GM12801 (cell line): ENCODE data around the gene MEIS1.

Source experiments
- CTCF ChIP-seq: IDR thresholded peaks from one replicate; pipeline ENCODE4 v1.5.1; 2011; ENCODE audit warnings: control low read depth; ENCODE audit not compliant: insufficient read length; ENCODE audit errors: extremely low read depth

Gene MEIS1

DNA sequence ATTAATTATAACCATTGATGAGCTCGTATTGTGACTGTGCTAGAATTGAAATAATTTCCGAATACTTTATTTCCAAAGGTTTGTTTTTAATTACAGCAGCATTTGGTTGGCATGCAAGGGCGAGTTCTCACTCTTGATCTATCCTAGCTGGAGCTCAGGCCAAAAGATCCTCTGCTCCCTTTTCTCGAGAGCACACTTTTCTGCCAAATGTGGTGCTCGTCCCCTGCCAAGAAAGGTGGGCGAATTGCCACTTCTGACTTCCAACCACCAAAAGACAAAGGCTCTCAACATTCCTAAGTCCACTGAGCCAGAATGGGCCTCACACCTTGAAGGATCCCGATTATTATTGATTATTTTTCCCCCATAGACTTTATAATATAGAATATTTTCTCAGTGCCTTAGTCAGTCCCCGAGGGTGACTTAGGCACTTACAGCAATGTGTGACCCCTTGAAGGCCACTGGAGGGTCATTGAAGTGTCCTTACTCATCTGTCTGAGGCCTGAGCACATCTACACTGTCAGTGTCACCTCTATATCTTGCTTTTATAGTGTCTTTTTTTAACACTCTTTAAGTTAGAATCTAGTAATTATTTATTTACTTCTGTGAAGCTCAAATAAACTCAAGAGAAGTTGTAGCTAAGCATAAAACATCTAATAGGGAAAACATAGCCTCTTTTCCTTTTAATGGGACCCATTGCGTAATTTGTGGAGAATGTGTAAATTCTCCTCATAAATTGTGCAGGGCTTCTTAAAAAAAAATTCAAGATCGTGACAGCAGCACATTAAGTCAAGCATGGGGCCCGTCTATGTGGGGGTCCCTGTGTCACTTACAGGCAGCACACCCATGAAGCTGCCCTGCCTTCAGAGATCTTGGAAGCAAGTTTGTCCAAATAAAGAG, 98.3 kb downstream of the MEIS1 start:
- TF ChIP-seq CTCF, result no peak

DNA sequence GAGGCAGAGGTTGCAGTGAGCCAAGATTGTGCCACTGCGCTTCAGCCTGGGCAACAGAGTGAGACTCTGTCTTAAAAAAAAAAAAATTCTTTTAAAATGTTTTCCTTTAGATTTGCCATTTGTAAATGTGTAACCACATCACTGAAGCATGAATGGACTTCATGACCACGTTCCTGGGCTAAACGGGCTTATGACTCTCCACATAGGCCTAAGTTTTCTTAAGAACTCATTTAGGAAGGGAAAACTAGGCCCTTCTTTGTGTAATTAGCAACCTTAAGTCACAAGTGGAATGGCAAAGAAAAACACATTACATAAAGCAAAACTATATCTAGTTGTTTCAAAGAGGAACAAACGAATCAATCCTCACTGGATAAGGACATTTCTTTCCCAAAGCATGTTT, 99.5 kb downstream of the MEIS1 start:
- TF ChIP-seq CTCF, result no peak

- no peak for TF ChIP-seq CTCF
Observed at GRCh38 chr2:66535574-66536289, 100.8 kb downstream of the MEIS1 start.

DNA sequence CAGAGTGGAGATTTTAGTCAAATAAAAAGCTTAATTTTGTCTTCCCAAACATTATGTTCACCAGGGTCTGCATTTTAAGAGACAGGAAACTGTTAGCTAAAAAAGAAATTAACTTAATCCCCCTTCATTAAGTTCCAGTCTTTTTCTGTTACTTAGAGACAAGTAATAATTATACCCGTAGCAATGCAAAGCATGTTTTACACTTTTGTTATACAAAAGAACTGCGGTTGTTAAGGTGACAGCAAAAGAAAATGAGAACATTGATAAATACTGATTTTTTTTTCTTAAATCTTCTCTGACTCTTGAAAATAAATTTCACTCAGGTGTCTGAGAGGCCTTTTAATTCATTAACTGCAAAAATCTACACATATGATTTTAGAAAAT, 101.4 kb downstream of the MEIS1 start:
- no peak for TF ChIP-seq CTCF

GRCh38 chr2:66536997-66537396, 102.1 kb downstream of the MEIS1 start:
- no peak for TF ChIP-seq CTCF

- no peak for TF ChIP-seq CTCF
Observed at GRCh38 chr2:66538291-66538690, 103.4 kb downstream of the MEIS1 start.

DNA sequence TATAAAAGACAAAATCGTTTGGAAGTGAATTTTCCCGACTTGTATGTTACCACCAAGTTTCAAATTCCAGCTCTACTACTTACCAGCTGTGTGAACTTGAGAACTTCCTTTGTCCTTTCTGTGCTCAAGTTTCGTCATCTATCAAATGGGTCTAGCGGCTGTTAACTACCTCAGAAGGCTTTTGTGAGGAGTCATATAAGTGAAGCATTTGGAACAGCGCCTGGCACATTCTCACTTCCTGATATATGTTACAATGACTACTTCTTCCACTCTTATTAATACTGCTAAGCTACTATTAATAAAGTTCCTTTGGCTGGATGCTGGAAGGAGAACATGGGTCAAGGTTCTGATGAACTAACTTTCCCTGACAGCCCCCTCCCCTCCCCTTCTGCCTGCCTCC, 104.5 kb downstream of the MEIS1 start:
- no peak for TF ChIP-seq CTCF
